Activated CD4-positive, alpha-beta T cell treated with anti-CD3 and anti-CD28 coated beads for 24 hours (primary cell): ENCODE results near the gene OAT.
"Not testable (repeated sequence)": the region's sequence is repeated elsewhere in the genome, so short reads cannot be mapped to it uniquely, and the experiment has no call there.

ENCODE experiments used
- DNase-seq, 2 donors: peaks; one replicate each; pipeline ENCODE4 v3.0.0-alpha.2; 2020; ENCODE audit warnings: low read depth in 2 of 2

OAT gene

GRCh38 chr10:124447751-124448466 is 29.2 kb upstream of the OAT start:
- DNase-seq: no peak

- DNase-seq: no peak
These were observed 28.4 kb upstream of the OAT start for GRCh38 chr10:124446830-124447750.

- not testable (repeated sequence) for DNase-seq
These were observed 23.0 kb upstream of the OAT start for GRCh38 chr10:124441694-124442093.

GRCh38 chr10:124436191-124436638 is 17.5 kb upstream of the OAT start:
- DNase-seq: no peak

GRCh38 chr10:124435683-124436082 is 17.0 kb upstream of the OAT start:
- not testable (repeated sequence) for DNase-seq

- no peak for DNase-seq
These were observed 14.7 kb upstream of the OAT start for GRCh38 chr10:124433461-124433860.

- DNase-seq: no peak
These were observed 11.4 kb upstream of the OAT start for GRCh38 chr10:124430077-124430476.

GRCh38 chr10:124429576-124429975 is 10.9 kb upstream of the OAT start:
- no peak for DNase-seq

GRCh38 chr10:124428207-124428777 is 9.6 kb upstream of the OAT start:
- DNase-seq: no peak

GRCh38 chr10:124425227-124425962 is 6.7 kb upstream of the OAT start:
- no peak for DNase-seq

GRCh38 chr10:124423813-124424212 is 5.1 kb upstream of the OAT start:
- DNase-seq: no peak

GRCh38 chr10:124422742-124423141 is 4.0 kb upstream of the OAT start:
- no peak for DNase-seq

GRCh38 chr10:124420254-124420653 is 1.5 kb upstream of the OAT start:
- no peak for DNase-seq

- DNase-seq: no peak
These were observed 912 bp upstream of the OAT start for GRCh38 chr10:124419635-124420034.

- peak; percentile 2 to 35 for DNase-seq
These were observed 613 bp downstream of the OAT start for GRCh38 chr10:124417895-124418725.

- DNase-seq: no peak
These were observed 2.0 kb downstream of the OAT start for GRCh38 chr10:124416733-124417132.

GRCh38 chr10:124415210-124415609 is 3.5 kb downstream of the OAT start:
- no peak for DNase-seq

GRCh38 chr10:124414076-124414475 is 4.6 kb downstream of the OAT start:
- no peak for DNase-seq

GRCh38 chr10:124409696-124410095 is 9.0 kb downstream of the OAT start:
- no peak for DNase-seq

- no peak for DNase-seq
These were observed 10.4 kb downstream of the OAT start for GRCh38 chr10:124408357-124408756.

- no peak for DNase-seq
These were observed 11.3 kb downstream of the OAT start for GRCh38 chr10:124407456-124407855.
